ENCODE results near the gene BRI3.

Gene BRI3

GRCh38 chr7:98280791-98281756 is at the start of gene BRI3:
Gene BRI3, plus strand, starts transcription at chr7:98281686. Its CDS starts 110 bp downstream, at chr7:98281796.
- DNase-seq: peak; percentile 88

DNA sequence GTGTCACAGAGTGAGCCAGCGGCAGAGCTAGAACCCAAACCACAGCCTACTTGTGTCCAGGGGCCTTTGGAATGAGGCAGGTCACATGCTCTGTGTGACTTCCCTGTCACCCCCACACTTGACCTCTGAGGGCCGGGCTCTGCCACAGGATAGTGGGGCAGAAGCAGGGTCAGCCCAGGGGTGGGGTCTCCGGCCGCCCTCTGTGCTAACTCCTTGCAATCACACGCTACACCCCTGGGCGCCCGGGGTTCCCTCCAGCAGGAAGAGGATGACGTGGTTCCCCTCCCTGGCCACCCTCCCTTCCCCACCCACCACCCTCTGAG is 49.3 kb upstream of the BRI3 start:
- no peak for DNase-seq

- DNase-seq: no peak
Measured at GRCh38 chr7:98232799-98233198, 48.7 kb upstream of the BRI3 start.

GRCh38 chr7:98233219-98234070 is 48.0 kb upstream of the BRI3 start:
- DNase-seq: no peak

GRCh38 chr7:98234429-98235147 is 46.9 kb upstream of the BRI3 start:
- DNase-seq: no peak

GRCh38 chr7:98235901-98236300 is 45.6 kb upstream of the BRI3 start:
- no peak for DNase-seq

DNA sequence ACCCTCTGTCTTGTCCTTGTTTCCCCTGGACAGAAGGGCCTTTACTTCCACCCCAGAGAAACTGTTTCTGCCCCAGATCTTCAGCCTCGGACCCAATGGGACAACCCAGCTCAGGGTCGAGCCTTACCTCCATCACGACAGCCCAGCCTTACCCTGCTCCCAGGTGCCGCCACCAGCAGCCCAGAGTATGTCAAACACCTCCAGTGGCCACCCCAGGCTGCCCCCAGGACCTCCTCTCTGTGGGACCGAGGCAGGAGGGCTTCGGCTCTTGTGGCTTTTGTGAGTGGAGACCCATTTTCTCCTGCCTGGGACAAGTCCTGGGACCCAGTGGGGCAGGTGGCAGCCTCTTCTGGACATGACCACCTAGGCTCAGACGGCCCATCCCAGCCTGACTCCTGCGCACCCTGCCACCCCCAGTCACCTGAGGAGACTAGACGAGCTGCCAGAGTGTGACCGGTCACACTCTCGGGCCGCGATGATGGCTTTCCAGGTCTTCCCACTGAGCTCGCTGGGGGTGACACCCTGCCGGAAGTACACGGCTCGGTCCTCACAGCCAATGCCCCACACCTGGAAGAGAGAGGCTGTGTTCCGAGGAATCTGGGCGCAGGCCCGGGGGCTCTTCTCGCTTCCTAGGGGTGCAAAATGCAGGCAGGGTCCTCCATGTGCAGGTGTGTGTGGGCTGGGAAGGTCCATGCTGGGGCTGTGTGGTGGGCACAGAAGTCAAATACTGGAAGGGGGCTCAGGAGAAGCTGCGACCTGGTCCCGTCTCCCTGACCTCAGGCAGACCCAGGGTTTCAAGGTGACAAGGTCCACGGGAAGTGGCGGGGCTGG is 44.9 kb upstream of the BRI3 start:
- no peak for DNase-seq

- DNase-seq: no peak
Measured at GRCh38 chr7:98238076-98238475, 43.4 kb upstream of the BRI3 start.

GRCh38 chr7:98238976-98239375 is 42.5 kb upstream of the BRI3 start:
- no peak for DNase-seq

- DNase-seq: no peak
Measured at GRCh38 chr7:98240961-98241673, 40.4 kb upstream of the BRI3 start.

GRCh38 chr7:98241674-98242241 is 39.7 kb upstream of the BRI3 start:
- no peak for DNase-seq

- no peak for DNase-seq
Measured at GRCh38 chr7:98242342-98242741, 39.1 kb upstream of the BRI3 start.

GRCh38 chr7:98242934-98243333 is 38.6 kb upstream of the BRI3 start:
- DNase-seq: no peak

GRCh38 chr7:98244871-98245270 is 36.6 kb upstream of the BRI3 start:
- DNase-seq: no peak

DNA sequence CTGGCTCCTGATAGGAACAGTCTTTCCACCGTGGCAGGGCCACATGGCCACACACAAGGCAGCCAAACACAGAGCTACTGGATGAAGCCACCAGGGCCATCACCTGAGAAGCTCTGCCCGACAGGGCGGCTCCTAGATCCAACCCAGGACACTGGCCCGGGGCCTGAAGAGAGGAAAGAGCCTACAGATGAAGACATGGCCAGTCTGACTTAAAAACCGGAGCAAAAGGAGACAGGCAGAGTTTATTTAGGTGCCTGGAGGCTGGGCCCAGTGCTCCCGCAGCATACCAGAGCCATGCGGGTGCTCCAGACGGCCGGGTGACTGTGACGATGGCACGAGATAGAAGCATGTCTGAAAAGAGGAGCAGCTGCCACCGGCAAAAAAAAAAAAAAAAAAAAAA is 33.3 kb upstream of the BRI3 start:
- DNase-seq: no peak

GRCh38 chr7:98249106-98249505 is 32.4 kb upstream of the BRI3 start:
- no peak for DNase-seq

DNA sequence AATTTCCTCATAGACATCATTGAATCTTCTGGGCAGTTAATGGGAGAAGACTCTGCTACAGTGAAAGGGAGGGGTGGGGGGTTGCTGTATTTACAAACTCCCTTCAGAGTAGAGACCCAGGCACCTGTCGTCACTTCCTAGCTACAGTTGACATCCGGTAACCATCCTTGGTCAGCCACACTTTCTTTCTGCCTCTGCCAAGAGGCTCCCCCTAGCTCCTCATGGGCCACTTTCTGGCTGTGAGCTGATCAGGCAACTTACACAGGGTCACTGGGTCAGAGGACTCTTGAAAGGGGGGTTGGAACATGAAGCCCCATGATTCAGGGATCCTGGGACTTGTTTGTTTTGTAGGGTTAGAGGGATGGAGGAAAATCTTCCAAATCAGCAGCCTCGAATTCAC is 30.7 kb upstream of the BRI3 start:
- no peak for DNase-seq

- peak; percentile 51 for DNase-seq
Measured at GRCh38 chr7:98251231-98251600, 30.3 kb upstream of the BRI3 start.

- peak; percentile 92 for DNase-seq
Measured at GRCh38 chr7:98251601-98252424, 29.7 kb upstream of the BRI3 start, which contains the start of gene TECPR1. Gene TECPR1, minus strand, starts transcription at chr7:98252232. Its CDS starts 6,086 bp downstream, at chr7:98246146.

GRCh38 chr7:98252425-98253054 is 28.9 kb upstream of the BRI3 start:
- DNase-seq: peak; percentile 39

All from NCI-H2029 (cell line).